K562 (cell line): ENCODE data around the gene ECI1. TPM values are rescaled to one million over a fixed set of nuclear protein-coding genes. Genes with fewer than 3 reads are reported as not detected.

Source experiments
- BRF2 ChIP-seq: IDR thresholded peaks from 3 replicates; pipeline ENCODE4 v1.6.1; 2011; ENCODE audit warnings: borderline replicate concordance, mild to moderate bottlenecking; ENCODE audit not compliant: insufficient read length, insufficient read depth
- CAMTA2 ChIP-seq: fragments of 250-450 bp; sonication (Bioruptor Pico); conservative IDR thresholded peaks from 2 replicates; pipeline ENCODE4 v1.5.1; 2022
- CBFB ChIP-seq: sonication (generic); formaldehyde crosslinking; IDR thresholded peaks from 2 replicates; pipeline ENCODE4 v1.4.0; 2020; ENCODE audit warnings: mild to moderate bottlenecking, missing genetic modification reagents
- CSDE1 ChIP-seq, 2 experiments: fragments of 450-650 bp; IDR thresholded peaks; 2 replicates each; pipeline ENCODE4 v1.6.1; 2016; ENCODE audit warnings: mild to moderate bottlenecking in 1 of 2
- DPF2 ChIP-seq: fragments of 450-650 bp; IDR thresholded peaks from 2 replicates; pipeline ENCODE4 v1.6.1; 2016
- E2F5 ChIP-seq: sonication (generic); formaldehyde crosslinking; IDR thresholded peaks from 2 replicates; pipeline ENCODE4 v1.8.0; 2022; ENCODE audit warnings: mild to moderate bottlenecking, missing genetic modification reagents
- HNRNPLL ChIP-seq: fragments of 200-400 bp; formaldehyde crosslinking; IDR thresholded peaks from 2 replicates; pipeline ENCODE4 v1.6.1; 2017; ENCODE audit warnings: low read length, low read depth, mild to moderate bottlenecking; ENCODE audit not compliant: poor library complexity, severe bottlenecking
- MCM2 ChIP-seq: fragments of 450-650 bp; IDR thresholded peaks from 2 replicates; pipeline ENCODE4 v1.6.1; 2017; ENCODE audit warnings: low read depth, mild to moderate bottlenecking
- MNT ChIP-seq, 2 experiments: fragments of 450-650 bp; conservative IDR thresholded peaks; 2 replicates each; pipeline ENCODE4 v1.6.1; 2017; ENCODE audit warnings: mild to moderate bottlenecking in 2 of 2, moderate library complexity in 2 of 2
- MTA1 ChIP-seq: fragments of 450-650 bp; IDR thresholded peaks from 2 replicates; pipeline ENCODE4 v1.6.1; 2017; ENCODE audit warnings: borderline replicate concordance
- NR2F6 ChIP-seq: fragments of 450-650 bp; formaldehyde crosslinking; IDR thresholded peaks from 2 replicates; pipeline ENCODE4 v1.4.0; 2020; ENCODE audit warnings: mild to moderate bottlenecking
- POU5F1 ChIP-seq: fragments of 150-350 bp; IDR thresholded peaks from 2 replicates; pipeline ENCODE4 v1.6.1; 2014; ENCODE audit warnings: borderline replicate concordance, low read length, low read depth, mild to moderate bottlenecking; ENCODE audit not compliant: partially characterized antibody
- RFX7 ChIP-seq: fragments of 250-450 bp; sonication (Bioruptor Pico); IDR thresholded peaks from 2 replicates; pipeline ENCODE4 v1.5.1; 2021; ENCODE audit warnings: mild to moderate bottlenecking
- SNRNP70 ChIP-seq: fragments of 200-400 bp; formaldehyde crosslinking; optimal IDR thresholded peaks from 2 replicates; pipeline ENCODE3; 2017; ENCODE audit warnings: low read depth, low read length
- TARDBP ChIP-seq: fragments of 450-650 bp; IDR thresholded peaks from 2 replicates; pipeline ENCODE4 v1.6.1; 2016
- THAP7 ChIP-seq: fragments of 250-450 bp; sonication (Bioruptor Pico); IDR thresholded peaks from 2 replicates; pipeline ENCODE4 v1.5.0; 2021
- ZFX ChIP-seq: sonication (generic); formaldehyde crosslinking; IDR thresholded peaks from 2 replicates; pipeline ENCODE4 v1.8.0; 2022; ENCODE audit warnings: mild to moderate bottlenecking, missing genetic modification reagents, moderate library complexity
- ZNF239 ChIP-seq: fragments of 250-450 bp; sonication (Bioruptor Pico); IDR thresholded peaks from 2 replicates; pipeline ENCODE4 v1.4.0; 2020; ENCODE audit warnings: mild to moderate bottlenecking
- ZNF699 ChIP-seq: fragments of 250-450 bp; sonication (Bioruptor Pico); IDR thresholded peaks from 2 replicates; pipeline ENCODE4 v1.8.0; 2021; ENCODE audit warnings: mild to moderate bottlenecking, moderate library complexity; ENCODE audit not compliant: insufficient replicate concordance
- polyA plus RNA-seq, 8 experiments: library from polyadenylated mRNA; depleted of rRNA in 4 of 8; stranded (reverse) in 5 of 8; unstranded in 3 of 8; fragments of >200 nt; fragmentation: Nextera tagmentation in 2 of 8; fragmentation: Illumina TruSeq in 1 of 8; extraction: Ambion mirVana in 2 of 8; extraction: Trizol in 1 of 8; gene quantifications; 2 replicates each; pipeline versions ENCODE4 v1.2.1 to v1.2.3, GENCODE V29; 2011 to 2014; ENCODE audit warnings: inconsistent platforms in 1 of 8, missing spikeins in 1 of 8
- total RNA-seq, 7 experiments: library from RNA; depleted of rRNA in 6 of 7; stranded (reverse); fragments of >200 nt in 6 of 7; fragmentation: Illumina TruSeq in 2 of 7; extraction: Trizol in 2 of 7; gene quantifications; 2 replicates each; pipeline versions ENCODE4 v1.2.1 to v1.2.3, GENCODE V29; 2011 to 2021; ENCODE audit warnings: low replicate concordance in 1 of 7

ECI1 gene
- total and polyA plus RNA-seq, 9 of the 15 experiments (the other 6 are each of a cell fraction or from before 2014, with no cell fraction given): 4.7 to 189 (median 54.0) TPM

- TF ChIP-seq CAMTA2 (no peak), ZNF239 (no peak), POU5F1 (peak; percentile 65), TARDBP (peak; percentile 87), BRF2 (no peak), MTA1 (no peak), HNRNPLL (peak; percentile 38), MCM2 (no peak), RFX7 (CRISPR knock-in tag) (no peak), E2F5 (peak; percentile 84; the same call in 1 of the 2 replicates), NR2F6 (CRISPR knock-in tag) (no peak), THAP7 (CRISPR knock-in tag) (peak; percentile 47; the same call in 1 of the 2 replicates), SNRNP70 (no peak), DPF2 (peak; percentile 20; the same call in 1 of the 2 replicates), ZFX (CRISPR knock-in tag) (peak; percentile 99), CSDE1 (IDR thresholded peaks at IDR 0.05) (no peak), MNT (conservative IDR thresholded peaks at IDR 0.05) (peak; percentile 76 to 82), CBFB (CRISPR knock-in tag) (peak; percentile 95), ZNF699 (CRISPR knock-in tag) (no peak)
Observed at GRCh38 chr16:2251296-2252111, at the start of gene ECI1 (continued).
